GM21825 (cell line): Measurements from ENCODE around the gene EGLN2.
"Not testable (repeated sequence)": the region's sequence is repeated elsewhere in the genome, so short reads cannot be mapped to it uniquely, and the experiment has no call there.

ENCODE experiments used
- ATAC-seq: cut with Tn5 transposase; IDR thresholded peaks from one replicate; pipeline ENCODE4 v1.9.1; 2021; ENCODE audit warnings: mild to moderate bottlenecking, moderate library complexity; ENCODE audit not compliant: unreplicated experiment

Gene EGLN2

DNA sequence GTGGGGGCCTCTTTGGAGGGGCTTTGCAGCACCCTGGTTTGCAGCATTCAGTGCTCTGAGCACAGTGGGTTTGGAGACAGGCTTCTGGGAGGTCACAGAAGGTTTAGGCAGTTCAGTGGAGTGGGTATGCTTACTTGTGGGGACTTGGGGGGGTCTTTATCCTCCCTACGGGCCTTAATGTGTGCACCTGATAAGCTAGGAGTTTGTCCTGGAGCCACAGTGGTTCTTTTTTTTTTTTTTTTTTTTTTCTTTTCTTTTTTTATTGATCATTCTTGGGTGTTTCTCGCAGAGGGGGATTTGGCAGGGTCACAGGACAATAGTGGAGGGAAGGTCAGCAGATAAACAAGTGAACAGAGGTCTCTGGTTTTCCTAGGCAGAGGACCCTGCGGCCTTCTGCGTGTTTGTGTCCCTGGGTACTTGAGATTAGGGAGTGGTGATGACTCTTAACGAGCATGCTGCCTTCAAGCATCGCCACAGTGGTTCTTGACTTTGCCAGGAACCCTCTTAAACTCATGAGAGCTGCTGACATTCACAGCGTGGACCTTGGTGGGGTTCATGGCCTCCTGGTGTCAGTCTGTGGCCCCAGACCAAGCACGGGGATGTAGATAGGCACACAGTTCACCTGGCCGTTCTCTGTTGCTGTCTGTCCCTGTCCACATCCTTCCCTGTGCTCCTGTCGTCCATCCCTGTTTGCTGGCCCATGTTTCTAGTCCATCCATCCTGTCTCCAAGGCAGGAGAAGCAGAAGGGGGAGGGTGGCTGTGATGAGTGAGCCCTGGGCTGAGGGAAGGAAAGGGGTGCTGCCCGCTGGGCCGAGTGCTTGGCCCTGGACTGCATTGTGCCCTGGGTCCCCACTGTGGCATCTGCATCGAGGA is 2.7 kb downstream of the EGLN2 start:
- no peak for ATAC-seq

DNA sequence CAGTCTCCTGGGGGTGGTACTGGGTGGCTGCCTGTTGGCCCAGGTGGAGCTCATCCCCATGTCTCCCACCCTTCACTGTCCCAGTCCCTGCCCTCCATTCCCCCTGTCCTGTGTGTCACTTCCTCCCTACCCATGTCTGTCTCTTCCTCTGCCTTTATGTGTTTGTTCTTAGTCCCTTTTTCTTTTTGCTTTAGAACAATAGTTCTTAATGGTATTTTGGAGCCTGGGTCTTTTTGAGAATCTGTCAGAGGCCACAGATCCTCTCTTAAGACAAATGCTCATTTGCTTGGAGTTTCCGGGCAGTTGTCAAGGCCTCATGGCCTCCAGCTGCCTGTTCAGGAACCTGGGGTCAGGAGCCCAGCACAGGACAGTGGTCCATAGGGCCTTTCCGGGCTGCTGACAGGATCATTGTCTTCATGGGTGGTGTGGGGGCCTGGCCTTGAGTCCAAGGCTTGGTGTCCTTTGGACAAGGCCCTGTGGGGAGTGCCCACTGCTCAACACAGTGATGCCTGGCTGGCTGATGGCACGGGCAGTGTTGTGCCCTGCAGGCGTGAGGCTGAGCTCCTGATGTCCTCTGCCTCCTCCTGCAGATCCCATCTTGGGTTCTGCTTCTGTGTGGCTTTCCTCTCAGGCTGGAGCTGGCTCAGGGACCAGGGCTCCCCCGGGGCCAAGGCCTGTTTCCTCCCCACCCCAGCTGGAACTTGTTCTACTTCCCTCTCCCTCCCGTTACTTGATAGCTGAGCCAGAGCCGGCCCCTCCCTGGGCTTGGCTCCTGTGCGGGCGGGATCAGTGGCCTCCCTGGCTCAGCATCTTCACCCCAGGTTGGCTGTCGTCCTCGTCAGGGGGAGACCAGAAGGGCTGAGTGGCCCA is 3.5 kb downstream of the EGLN2 start:
- no peak for ATAC-seq

DNA sequence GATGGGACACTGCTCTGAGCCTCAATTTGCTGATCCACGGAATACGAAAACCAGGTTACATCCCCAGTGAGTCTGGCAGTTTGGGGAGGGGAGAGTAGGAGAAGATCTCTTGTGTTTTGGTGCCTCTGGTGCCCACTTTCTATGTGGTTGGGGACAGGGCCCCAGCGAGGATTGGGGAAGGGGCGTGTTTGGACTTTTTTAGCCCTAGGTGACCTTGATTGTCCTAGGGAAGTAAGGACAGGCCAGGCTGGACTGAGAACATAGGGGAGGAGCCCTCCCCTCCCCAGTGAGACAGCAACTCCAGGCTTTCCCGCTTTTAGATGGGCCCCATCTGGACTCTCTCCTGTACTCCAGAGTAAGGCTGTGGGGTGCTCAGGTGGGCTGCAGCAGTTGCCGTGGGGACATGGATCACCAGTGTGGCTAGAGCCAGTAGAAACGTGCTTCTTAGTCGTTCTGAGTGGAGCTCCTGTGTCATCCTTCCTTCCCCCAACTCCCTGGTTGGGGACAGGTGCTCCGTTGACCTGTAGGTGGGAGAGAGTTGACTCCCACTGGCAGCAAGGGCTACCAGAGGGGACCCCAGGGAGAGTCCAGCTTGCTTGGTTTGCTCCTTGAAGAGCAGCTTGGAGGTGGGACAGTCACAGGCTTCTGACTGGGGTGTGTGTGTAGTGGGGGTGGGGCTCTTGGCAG is 4.3 kb downstream of the EGLN2 start:
- no peak for ATAC-seq

DNA sequence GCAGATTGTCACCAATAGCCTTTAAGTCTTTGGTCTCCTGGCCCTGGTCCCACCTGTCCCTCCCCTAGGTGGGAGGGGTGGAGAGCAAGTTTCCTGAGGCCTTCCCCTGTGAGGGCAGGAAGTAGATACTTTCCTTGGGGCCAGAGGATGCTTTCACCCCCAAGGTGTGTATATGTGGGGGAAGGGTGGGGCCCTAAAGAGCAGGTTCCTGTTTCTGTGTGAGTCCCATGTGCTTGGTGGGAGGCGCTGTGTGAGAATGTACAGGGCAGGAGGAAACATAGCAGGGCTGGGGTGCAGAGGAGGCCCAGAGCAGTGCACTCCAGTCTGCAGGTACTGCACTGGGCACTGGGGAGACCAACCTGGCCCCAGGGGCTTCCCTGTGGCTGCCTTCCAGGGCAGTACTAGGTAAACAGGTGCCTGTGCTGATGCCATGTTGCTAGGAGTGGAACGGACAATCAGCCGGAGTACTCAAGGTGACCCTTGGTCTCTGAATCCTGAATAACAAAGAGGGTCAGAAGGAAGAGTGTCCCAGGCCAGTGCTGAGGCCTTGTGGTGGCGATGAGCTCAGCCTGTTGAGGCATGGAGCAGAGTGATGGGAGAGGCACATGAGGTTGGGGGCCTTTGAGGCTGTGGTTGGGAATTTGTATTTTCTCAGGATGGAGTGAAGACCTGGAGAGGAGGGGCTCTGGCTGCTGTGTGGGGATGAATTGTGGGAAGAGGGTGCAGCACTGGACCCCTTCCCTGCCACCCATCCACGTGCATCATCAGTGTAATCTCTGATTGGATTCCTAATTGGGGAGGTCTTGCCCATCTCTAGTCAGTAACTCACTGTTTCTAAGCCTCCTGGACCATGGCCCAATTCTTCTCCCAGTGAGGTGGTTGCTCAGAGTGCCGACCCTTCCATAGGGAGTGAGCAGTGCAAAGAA is 5.1 kb downstream of the EGLN2 start:
- ATAC-seq = no peak

DNA sequence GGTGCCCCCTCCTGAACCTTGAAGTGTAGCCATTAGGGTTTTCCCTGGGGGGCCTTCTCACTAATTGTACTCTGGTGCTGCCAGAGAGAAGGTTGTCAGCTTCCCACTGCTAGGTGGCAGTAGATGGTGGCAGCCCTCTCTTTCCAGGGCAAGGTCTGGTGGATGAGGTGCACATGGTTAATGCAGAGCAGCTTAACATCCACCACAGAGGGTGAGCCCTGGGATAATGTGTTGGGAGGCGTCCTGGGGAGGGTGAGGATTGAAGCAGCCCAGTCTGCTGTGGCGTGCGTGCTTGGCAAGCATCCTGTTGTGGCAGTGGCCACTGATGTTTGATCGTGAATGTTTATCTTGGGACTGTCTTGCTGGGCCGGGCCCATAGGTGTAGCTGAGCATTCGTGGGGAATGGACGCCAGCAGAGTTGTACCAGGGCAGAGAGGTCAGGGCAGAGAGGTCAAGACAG is 5.8 kb downstream of the EGLN2 start:
- ATAC-seq = no peak

DNA sequence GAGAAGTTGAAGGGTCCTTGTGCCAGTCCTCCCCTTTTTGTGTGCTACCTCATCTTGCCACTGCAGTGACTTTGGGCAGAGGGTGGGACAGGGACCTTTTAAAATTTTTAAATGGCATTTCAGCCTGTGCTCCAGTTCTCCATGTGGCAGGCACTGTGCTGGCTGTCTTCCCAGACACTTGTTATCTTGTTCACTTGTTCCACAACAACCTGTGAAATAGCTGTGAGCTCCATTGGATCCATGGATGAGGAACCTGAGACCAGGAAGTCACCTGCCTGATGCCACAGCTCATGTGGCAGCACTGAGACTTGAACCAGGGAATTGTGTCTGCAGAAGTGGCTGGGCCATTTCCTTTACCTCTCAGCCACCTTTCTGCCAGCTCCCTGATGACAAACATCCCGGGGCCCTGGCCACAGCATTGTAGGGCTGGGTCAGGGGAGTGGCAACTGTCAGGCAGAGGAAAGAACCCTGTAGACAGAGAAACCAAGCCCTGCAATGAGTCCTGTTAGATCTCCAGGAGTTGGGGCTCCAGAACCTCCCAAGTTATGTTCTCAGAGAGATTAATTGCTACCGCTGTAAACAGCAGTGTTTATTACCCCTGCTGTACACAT is 6.4 kb downstream of the EGLN2 start:
- ATAC-seq = no peak

DNA sequence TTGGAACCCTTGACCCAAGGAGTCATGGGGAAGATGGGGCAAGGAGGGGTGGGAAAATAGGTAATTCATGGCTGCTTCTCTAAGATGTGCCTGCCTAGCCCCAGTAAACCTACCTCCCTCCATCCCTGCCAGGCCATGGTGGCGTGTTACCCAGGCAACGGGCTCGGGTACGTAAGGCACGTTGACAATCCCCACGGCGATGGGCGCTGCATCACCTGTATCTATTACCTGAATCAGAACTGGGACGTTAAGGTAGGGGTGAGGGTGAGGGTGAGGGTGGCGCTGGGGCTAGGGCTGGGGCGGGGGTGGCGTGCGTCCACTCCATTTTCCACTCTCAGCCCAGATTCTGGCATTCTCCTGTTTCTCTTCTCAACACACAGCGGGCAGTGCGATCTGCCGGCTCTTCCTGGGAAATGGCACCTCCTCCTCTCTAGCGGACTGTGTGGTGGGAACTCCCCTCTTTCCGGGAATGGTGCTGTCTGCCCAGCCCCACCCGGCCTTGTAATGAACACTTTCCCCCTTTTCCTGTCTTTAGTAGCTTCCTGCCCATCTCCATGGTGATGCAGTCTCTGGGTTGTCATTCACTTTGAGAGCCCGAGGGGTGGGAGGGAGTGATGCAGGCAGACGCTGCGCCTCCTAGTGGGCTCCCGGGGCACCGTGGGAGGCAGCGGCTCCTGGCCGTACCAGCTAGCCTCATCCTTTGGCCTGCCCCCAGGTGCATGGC is 7.6 kb downstream of the EGLN2 start:
- ATAC-seq = no peak

DNA sequence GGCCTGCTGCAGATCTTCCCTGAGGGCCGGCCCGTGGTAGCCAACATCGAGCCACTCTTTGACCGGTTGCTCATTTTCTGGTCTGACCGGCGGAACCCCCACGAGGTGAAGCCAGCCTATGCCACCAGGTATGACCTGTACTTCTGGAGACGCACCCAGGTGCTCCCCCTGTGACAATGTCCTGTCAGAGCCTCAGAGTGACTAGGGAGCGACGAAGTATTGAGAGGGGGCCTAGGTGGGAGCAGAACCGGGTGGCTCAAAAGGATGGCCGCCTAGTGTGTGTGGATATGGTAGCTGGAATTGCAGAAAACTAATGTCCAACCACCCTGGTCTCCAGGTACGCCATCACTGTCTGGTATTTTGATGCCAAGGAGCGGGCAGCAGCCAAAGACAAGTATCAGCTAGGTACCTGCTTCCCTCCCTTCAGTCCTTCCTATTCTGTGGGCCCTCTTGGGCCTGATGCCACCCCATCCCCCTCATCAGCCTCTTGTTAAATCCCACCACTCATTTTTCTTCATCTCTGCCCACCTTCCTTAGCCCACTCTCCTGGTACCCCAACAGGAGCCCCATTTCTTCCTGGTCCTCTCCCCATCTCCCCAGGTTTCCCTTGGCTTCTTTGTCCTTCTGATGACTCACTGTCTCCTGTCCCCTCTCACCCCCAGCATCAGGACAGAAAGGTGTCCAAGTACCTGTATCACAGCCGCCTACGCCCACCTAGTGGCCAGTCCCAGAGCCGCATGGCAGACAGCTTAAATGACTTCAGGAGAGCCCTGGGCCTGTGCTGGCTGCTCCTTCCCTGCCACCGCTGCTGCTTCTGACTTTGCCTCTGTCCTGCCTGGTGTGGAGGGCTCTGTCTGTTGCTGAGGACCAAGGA is 8.4 kb downstream of the EGLN2 start:
- no peak for ATAC-seq

DNA sequence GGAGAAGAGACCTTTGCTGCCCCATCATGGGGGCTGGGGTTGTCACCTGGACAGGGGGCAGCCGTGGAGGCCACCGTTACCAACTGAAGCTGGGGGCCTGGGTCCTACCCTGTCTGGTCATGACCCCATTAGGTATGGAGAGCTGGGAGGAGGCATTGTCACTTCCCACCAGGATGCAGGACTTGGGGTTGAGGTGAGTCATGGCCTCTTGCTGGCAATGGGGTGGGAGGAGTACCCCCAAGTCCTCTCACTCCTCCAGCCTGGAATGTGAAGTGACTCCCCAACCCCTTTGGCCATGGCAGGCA is 9.0 kb downstream of the EGLN2 start:
- ATAC-seq = no peak

DNA sequence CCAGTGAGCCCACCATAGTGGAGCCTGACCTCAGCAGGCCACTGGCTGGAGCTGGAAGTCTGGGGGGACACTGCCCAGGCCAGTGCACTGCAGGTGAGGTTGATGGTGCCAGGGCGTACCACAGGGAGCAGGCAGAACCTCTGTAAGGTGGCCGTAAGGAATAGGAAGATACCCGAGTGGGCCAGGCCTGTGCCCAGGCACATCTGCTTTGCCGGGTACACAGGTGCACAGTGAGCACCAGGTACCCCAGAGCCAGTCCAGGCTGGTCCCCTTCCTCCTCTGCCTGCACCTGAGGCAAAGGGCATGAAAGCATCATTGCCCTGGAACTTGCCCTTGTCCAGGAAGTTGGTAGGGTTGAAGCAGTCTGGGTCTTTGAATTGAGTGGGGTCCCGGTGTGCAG is 9.5 kb downstream of the EGLN2 start:
- no peak for ATAC-seq

DNA sequence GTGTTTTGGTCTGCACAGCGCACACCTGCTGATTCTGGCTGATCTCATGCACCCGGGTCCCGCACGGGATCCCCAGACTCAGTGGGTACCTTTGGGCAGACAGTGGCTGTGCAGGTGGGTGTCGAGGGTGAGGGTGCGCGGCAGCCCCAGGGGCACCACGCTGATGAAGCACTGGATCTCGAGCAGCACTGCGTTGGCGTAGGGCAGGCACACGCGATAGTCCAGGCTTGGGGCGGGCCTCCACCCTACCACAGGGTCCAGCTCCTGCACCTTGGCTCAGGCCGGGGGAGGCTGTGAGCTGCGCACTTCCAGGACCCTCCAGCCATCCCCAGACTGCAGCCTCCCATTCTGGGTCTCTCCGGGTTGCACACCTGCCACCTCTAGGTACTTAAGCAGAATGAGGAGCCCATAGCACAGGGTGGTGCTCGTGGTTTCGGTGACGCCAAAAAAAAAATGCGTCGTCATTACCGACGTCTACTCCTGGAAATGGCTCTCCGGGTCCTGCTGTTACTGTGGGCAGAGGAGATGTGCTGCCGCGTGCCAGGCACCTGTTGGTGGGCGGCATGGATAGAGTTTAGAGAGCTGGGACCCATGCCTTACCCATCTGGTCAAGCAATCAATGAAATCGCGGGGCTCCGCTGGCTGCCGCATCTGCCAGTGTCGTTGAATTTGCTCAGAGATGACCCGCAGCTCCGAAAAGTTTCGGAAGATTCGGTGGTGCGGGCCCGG is 10.5 kb downstream of the EGLN2 start:
- no peak for ATAC-seq

DNA sequence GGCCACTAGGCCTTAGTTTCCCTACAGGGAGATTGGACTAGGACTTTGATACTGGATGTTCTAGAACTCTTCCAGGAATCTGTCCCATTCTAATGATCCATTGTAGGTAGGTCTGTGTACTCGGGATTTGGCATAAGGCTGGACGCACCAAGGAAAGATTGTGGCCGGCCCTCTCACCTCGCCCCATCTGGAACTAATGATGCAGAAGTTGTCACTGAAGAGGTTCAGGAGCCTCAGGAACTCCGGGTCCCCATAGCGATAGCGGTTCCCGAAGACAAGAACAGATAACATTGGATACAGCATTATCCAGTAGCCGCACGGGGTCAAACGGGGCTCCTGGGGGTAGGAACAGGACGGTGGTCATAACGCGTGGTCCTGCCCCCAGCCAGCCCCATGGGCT is 11.2 kb downstream of the EGLN2 start:
- ATAC-seq = no peak

DNA sequence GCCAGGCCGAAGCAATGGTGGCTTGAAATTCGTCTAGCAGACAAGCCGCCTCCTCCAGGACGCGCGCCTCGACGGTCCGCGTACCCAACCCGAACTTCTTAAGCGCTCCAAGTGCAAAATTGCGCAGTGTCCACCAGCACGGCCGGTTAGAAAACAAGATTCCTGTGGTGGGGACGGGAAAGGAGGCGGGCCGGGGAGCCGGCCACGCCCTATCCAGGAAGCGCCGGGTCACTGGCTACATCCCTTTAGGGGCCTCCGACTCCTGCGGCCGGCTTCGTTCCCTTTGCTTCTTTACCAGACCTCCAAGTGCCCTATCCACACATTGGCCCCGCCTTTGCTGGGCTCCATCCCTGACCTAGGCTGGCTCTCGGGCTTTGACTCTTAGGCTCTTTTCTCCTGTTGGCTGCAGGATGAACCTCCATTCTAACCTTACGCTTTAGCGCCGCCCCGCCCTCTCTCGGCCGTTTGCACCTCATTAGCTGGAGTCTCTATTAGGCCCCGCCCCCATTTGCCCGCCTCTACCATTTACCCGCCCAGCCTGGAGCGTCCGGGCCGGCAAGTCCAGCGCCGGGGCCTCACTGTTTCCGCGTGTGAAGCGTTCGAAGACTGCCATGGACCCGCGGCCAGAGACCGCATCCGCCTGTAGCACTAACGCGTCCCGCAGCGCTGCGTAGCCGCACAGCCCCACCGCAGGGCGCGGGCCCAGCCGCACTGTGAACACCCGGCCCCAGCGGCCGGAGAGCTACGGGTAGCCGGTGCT is 11.8 kb downstream of the EGLN2 start:
- ATAC-seq = not testable (repeated sequence)

DNA sequence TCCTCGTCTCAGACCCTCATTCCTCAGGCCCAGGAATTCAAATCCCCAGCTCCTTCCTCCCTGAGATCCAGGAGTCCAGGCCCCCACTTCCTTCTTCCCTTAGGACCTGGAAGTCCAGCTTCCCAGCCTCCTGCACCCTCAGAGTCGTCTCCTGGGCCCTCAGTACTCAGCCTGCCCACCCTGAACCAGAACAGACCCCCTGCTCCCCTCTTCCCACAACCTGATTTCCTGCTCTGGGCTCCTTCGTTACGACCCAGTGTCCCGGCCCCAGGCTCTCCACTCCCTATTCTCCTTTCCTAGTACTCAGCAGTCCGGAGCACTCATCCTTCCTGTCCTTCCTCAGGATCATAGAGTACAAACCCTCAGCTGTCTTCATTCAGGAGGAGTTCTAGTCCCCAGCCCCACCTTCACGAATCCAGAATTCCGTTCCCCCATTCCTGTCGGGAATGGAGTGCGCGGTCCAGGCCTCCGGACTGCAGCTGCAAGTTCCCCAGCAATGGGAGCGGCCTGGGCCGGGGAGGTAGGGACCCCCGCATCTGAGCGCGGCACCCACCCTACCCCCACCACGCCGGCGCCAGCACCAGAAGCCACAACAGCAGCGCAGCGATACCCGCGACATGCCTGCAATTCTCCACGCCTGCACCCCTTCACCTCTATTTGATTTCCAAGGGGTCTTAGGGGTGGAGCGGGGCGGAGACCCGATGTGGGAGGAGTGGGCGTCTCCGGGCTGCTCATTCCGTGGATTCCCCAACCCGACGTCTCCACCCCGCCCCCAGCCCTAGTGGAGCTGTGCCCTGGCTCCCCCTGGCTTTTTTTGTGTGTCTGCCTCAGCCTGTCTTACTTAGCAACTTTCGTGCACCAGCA is 12.7 kb downstream of the EGLN2 start:
- ATAC-seq = no peak

DNA sequence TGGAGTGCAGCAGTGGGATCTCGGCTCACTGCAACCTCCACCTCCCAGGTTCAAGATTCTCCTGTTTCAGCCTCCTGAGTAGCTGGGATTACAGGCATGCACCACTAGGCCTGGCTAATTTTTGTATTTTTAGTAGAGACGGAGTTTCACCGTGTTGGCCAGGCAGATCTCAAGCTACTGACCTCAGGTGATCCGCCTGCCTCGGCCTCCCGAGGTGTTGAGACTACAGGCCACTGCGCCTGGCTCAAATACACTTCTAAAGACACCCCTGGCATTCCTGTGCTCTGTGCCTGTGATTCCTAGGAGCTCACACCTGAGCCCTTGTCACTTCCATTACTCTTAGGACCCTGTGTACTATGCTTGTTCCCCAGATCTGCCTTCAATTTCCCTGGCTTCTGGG is 13.6 kb downstream of the EGLN2 start:
- not testable (repeated sequence) for ATAC-seq

DNA sequence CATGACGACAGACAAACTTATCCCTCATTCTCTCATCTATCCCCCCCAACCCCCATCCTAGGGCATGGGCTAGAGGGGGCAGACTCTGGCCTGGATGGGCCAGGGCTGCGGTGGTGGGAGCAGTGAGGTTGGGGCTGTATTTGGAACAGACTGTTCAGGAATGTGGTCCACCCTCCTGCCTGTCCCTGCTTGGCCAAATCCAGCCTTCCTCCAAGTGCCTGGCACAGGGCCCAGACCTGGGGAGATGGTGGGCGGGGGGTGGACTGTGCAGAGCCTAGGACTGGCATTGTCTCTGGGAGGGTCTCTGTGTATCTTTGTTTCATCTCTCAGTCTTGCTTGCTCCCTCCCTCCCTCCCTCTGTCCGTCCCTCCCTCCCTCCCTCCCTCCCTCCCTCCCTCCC is 14.2 kb downstream of the EGLN2 start:
- ATAC-seq = no peak
